Measurements from ENCODE around the gene PDE6A. TPM values are rescaled to one million over a fixed set of nuclear protein-coding genes. Genes with fewer than 3 reads are reported as not detected.

Gene PDE6A
- total RNA-seq, 1 experiment from 2014 or later, result not detected

- TF ChIP-seq ZBTB43 (CRISPR knock-in tag; IDR thresholded peaks at IDR 0.05) (no peak), GRHL2 (CRISPR knock-in tag; IDR thresholded peaks at IDR 0.05; ENCODE audit: insufficient replicate concordance, severe bottlenecking) (no peak), ARID4B (CRISPR knock-in tag; IDR thresholded peaks at IDR 0.05; ENCODE audit: borderline replicate concordance) (no peak), ZMAT4 (CRISPR knock-in tag; IDR thresholded peaks at IDR 0.05) (no peak), FOXK1 (CRISPR knock-in tag; IDR thresholded peaks at IDR 0.05) (no peak), NFYB (CRISPR knock-in tag; conservative IDR thresholded peaks at IDR 0.05; ENCODE audit: low read depth) (no peak), ATF2 (CRISPR knock-in tag; IDR thresholded peaks at IDR 0.05; ENCODE audit: borderline replicate concordance, low read depth) (no peak), ATF6 (CRISPR knock-in tag; IDR thresholded peaks at IDR 0.05) (no peak), SOX15 (CRISPR knock-in tag; IDR thresholded peaks at IDR 0.05) (no peak), TEAD1 (CRISPR knock-in tag; IDR thresholded peaks at IDR 0.05) (no peak), RELA (CRISPR knock-in tag; IDR thresholded peaks at IDR 0.05; ENCODE audit: borderline replicate concordance) (no peak)
Observed at GRCh38 chr5:149948993-149949392, 4.4 kb upstream of the PDE6A start (continued).

- ChIA-PET POLR2A (no interaction called here), CTCF (interaction anchor here (0.7 to 1.1 kb wide), 2 partner anchors 14 to 44 kb away, joined by 3 read pairs; no protein-coding TSS in a partner anchor)
- ATAC-seq (no peak), DNase-seq (ENCODE audit: low spot score) (no peak)
- Mint-ChIP-seq H3K27ac (no peak overlapping the region), H3K9me3 (no peaks in the 10 kb centered on the region), H3K4me1 (no peaks in the 10 kb centered on the region), H3K4me3 (no peak overlapping the region), H3K27me3 (ENCODE audit: low read depth) (no peaks in the 10 kb centered on the region), H3K36me3 (no peaks in the 10 kb centered on the region)
- TF ChIP-seq ARID4B (CRISPR knock-in tag; IDR thresholded peaks at IDR 0.05; ENCODE audit: borderline replicate concordance), result no peak
- TF ChIP-seq ZMAT4 (CRISPR knock-in tag; IDR thresholded peaks at IDR 0.05), result no peak
- no peak for TF ChIP-seq IRF1 (CRISPR knock-in tag; IDR thresholded peaks at IDR 0.05)
- TF ChIP-seq AR (CRISPR knock-in tag; IDR thresholded peaks at IDR 0.05), result no peak
- no peak for TF ChIP-seq MXD4 (CRISPR knock-in tag; IDR thresholded peaks at IDR 0.05; ENCODE audit: borderline replicate concordance)
- no peak for TF ChIP-seq ELF4 (CRISPR knock-in tag; IDR thresholded peaks at IDR 0.05; ENCODE audit: low read depth)
Observed at GRCh38 chr5:149946118-149946517, 1.5 kb upstream of the PDE6A start.

Measured in WTC11 (cell line).